Neural progenitor cell (in vitro differentiated cells): ENCODE results near the gene GLIPR1L2. TPM values are rescaled to one million over a fixed set of nuclear protein-coding genes. Genes with fewer than 3 reads are reported as not detected.
"Not testable (repeated sequence)": the region's sequence is repeated elsewhere in the genome, so short reads cannot be mapped to it uniquely, and the experiment has no call there.

Experiments
- DNase-seq: peaks from one replicate; pipeline ENCODE4 v3.0.0-alpha.2; 2016; ENCODE audit warnings: low spot score
- H2AFZ ChIP-seq: fragments of 200-600 bp; sonication (generic); replicated peaks from 2 replicates; pipeline ENCODE4 v1.6.1; 2016; ENCODE audit warnings: antibody characterized with exemption
- H3F3A ChIP-seq: fragments of 200-600 bp; sonication (generic); 2 replicates; pipeline ENCODE4 v1.6.1; 2016; ENCODE audit warnings: antibody characterized with exemption, low read depth
- H3K27ac ChIP-seq: fragments of 200-600 bp; sonication (generic); 2 replicates; pipeline ENCODE4 v1.5.1; 2016; ENCODE audit warnings: mild to moderate bottlenecking
- H3K27me3 ChIP-seq: fragments of 200-600 bp; sonication (generic); 2 replicates; pipeline ENCODE4 v1.6.1; 2016; ENCODE audit warnings: mild to moderate bottlenecking, moderate library complexity
- H3K36me3 ChIP-seq: fragments of 200-600 bp; sonication (generic); 2 replicates; pipeline ENCODE4 v1.5.1; 2016
- H3K4me1 ChIP-seq: fragments of 200-600 bp; sonication (generic); 2 replicates; pipeline ENCODE4 v1.6.1; 2016; ENCODE audit warnings: mixed run types
- H3K4me2 ChIP-seq: fragments of 200-600 bp; sonication (generic); 2 replicates; pipeline ENCODE4 v1.6.1; 2016
- H3K4me3 ChIP-seq: fragments of 200-600 bp; sonication (generic); 2 replicates; pipeline ENCODE4 v1.5.1; 2016
- H3K79me2 ChIP-seq: fragments of 200-600 bp; sonication (generic); 2 replicates; pipeline ENCODE4 v1.6.1; 2016; ENCODE audit warnings: low read depth
- H3K9ac ChIP-seq: fragments of 200-600 bp; sonication (generic); 2 replicates; pipeline ENCODE4 v1.6.1; 2016
- H3K9me3 ChIP-seq: fragments of 200-600 bp; sonication (generic); 2 replicates; pipeline ENCODE4 v1.5.1; 2016; ENCODE audit warnings: low read depth
- H4K20me1 ChIP-seq: fragments of 200-600 bp; sonication (generic); 2 replicates; pipeline ENCODE4 v1.6.1; 2016; ENCODE audit warnings: low read depth
- H3K27ac Mint-ChIP-seq: 3 replicates; pipeline ENCODE4 v1.8.0; 2021; ENCODE audit warnings: mixed read lengths
- H3K27me3 Mint-ChIP-seq: 2 replicates; pipeline ENCODE4 v1.8.0; 2022; ENCODE audit warnings: low read depth, mild to moderate bottlenecking, inconsistent platforms, moderate library complexity, mixed read lengths; ENCODE audit not compliant: insufficient read depth
- H3K36me3 Mint-ChIP-seq: 3 replicates; pipeline ENCODE4 v1.8.0; 2021; ENCODE audit warnings: mixed read lengths
- H3K4me1 Mint-ChIP-seq: 3 replicates; pipeline ENCODE4 v1.8.0; 2021; ENCODE audit warnings: mixed read lengths
- H3K4me3 Mint-ChIP-seq: 3 replicates; pipeline ENCODE4 v1.8.0; 2021; ENCODE audit warnings: mild to moderate bottlenecking, moderate library complexity, mixed read lengths
- H3K9me3 Mint-ChIP-seq: 3 replicates; pipeline ENCODE4 v1.8.0; 2020; ENCODE audit warnings: mixed read lengths
- EZH2 ChIP-seq: fragments of 200-600 bp; sonication (generic); IDR thresholded peaks from 2 replicates; pipeline ENCODE4 v1.6.1; 2017; ENCODE audit warnings: antibody characterized with exemption, mild to moderate bottlenecking, moderate library complexity
- EZH2phosphoT487 ChIP-seq: fragments of 200-600 bp; sonication (generic); IDR thresholded peaks from 2 replicates; pipeline ENCODE4 v1.6.1; 2017; ENCODE audit warnings: antibody characterized with exemption
- total RNA-seq: library from RNA; depleted of rRNA; stranded (reverse); fragments of >200 nt; gene quantifications from 2 replicates; pipeline ENCODE4 v1.2.3, GENCODE V29; 2015; ENCODE audit warnings: low replicate concordance
- TF ChIP-seq, protein P1 (sequence below): fragments of 200-600 bp; sonication (generic); IDR thresholded peaks from 2 replicates; pipeline ENCODE4 v1.5.1; 2017; ENCODE audit warnings: antibody characterized with exemption, mild to moderate bottlenecking

The GLIPR1L2 gene
- total RNA-seq, 1 donor from 2014 or later = not detected

DNA sequence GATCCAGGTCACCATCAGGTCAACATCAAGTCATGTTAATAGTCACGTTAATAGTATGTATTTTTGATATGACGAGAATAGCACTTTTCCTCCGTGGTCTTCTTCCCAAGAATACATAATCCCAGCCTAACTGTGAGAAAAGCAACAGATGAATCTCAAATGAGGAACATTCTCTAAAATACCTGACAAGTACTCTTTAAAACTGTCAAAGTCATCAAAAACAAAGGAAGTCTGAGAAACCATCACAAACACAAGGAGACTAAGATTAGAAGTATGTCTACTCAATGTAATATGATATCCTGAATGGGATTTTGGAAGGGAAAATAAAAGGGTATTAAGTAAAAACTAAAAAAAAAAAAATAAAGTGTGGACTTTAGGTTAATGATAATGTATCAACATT, 52.8 kb downstream of the GLIPR1L2 start:
- H2AFZ ChIP-seq = no peak overlapping the region
- H3K4me2 ChIP-seq = no peak overlapping the region
- H3K9me3 Mint-ChIP-seq = no peaks in the 10 kb centered on the region
- no peak overlapping the region for H3K27ac ChIP-seq
- no peaks in the 10 kb centered on the region for H3K36me3 ChIP-seq
- H3K36me3 Mint-ChIP-seq = no peaks in the 10 kb centered on the region
- no peaks in the 10 kb centered on the region for H3K4me1 ChIP-seq
- H3K4me3 ChIP-seq = no peak overlapping the region
- no peaks in the 10 kb centered on the region for H3K27me3 ChIP-seq
- H3K9me3 ChIP-seq = no peaks in the 10 kb centered on the region
- no peak overlapping the region for H3K9ac ChIP-seq
- H3K79me2 ChIP-seq = no peaks in the 10 kb centered on the region
- TF ChIP-seq EZH2 (no peak), EZH2phosphoT487 (no peak)
- TF ChIP-seq, protein P1, sequence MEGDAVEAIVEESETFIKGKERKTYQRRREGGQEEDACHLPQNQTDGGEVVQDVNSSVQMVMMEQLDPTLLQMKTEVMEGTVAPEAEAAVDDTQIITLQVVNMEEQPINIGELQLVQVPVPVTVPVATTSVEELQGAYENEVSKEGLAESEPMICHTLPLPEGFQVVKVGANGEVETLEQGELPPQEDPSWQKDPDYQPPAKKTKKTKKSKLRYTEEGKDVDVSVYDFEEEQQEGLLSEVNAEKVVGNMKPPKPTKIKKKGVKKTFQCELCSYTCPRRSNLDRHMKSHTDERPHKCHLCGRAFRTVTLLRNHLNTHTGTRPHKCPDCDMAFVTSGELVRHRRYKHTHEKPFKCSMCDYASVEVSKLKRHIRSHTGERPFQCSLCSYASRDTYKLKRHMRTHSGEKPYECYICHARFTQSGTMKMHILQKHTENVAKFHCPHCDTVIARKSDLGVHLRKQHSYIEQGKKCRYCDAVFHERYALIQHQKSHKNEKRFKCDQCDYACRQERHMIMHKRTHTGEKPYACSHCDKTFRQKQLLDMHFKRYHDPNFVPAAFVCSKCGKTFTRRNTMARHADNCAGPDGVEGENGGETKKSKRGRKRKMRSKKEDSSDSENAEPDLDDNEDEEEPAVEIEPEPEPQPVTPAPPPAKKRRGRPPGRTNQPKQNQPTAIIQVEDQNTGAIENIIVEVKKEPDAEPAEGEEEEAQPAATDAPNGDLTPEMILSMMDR = no peak
- no peak overlapping the region for H3K4me3 Mint-ChIP-seq
- H3K27ac Mint-ChIP-seq = no peak overlapping the region
- H3F3A ChIP-seq = no peaks in the 10 kb centered on the region
- H3K4me1 Mint-ChIP-seq = no peaks in the 10 kb centered on the region
- H3K27me3 Mint-ChIP-seq = no peaks in the 10 kb centered on the region
- no peak for DNase-seq
- no peaks in the 10 kb centered on the region for H4K20me1 ChIP-seq

DNA sequence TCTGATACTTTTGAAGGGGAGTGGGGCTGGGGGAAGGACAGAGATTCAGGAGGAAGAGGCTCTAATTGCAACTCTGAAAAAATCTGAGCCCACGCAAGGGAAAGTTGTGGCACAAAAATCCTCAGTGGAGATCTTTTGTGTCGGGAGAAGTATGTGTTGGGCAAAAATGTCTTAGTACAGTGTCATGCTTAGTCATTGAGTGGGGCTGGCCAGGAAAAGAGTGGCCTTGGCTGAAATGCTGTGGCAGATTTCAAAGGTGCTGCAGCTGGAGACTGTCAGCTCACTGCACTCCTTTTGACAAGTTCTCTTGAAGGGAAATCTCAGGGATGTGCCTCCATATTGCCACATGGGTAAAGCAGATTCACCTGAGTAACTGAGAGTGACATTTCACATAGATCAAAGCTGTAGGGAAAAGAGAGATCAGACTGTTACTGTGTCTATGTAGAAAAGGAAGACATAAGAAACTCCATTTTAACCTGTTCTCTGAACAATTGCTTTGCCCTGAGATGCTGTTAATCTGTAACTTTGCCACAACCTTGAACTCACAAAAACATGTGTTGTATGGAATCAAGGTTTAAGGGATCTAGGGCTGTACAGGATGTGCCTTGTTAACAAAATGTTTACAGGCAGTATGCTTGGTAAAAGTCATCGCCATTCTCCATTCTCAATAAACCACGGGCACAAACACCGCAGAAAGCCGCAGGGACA, 53.7 kb downstream of the GLIPR1L2 start:
- no peak for DNase-seq
- no peaks in the 10 kb centered on the region for H3K27me3 Mint-ChIP-seq
- H2AFZ ChIP-seq = no peak overlapping the region
- no peak overlapping the region for H3K4me3 ChIP-seq
- no peaks in the 10 kb centered on the region for H3K4me1 ChIP-seq
- no peak overlapping the region for H3K27ac Mint-ChIP-seq
- H3K79me2 ChIP-seq = no peaks in the 10 kb centered on the region
- no peak overlapping the region for H3K4me3 Mint-ChIP-seq
- no peak overlapping the region for H3K27ac ChIP-seq
- H4K20me1 ChIP-seq = no peaks in the 10 kb centered on the region
- H3K36me3 Mint-ChIP-seq = no peaks in the 10 kb centered on the region
- no peaks in the 10 kb centered on the region for H3K9me3 ChIP-seq
- TF ChIP-seq, protein P1 = no peak
- TF ChIP-seq EZH2phosphoT487 (no peak), EZH2 (no peak)
- H3K9me3 Mint-ChIP-seq = no peaks in the 10 kb centered on the region
- H3K36me3 ChIP-seq = no peaks in the 10 kb centered on the region
- H3K9ac ChIP-seq = no peak overlapping the region
- H3K4me2 ChIP-seq = no peak overlapping the region
- H3F3A ChIP-seq = no peaks in the 10 kb centered on the region
- no peaks in the 10 kb centered on the region for H3K27me3 ChIP-seq
- H3K4me1 Mint-ChIP-seq = no peaks in the 10 kb centered on the region

DNA sequence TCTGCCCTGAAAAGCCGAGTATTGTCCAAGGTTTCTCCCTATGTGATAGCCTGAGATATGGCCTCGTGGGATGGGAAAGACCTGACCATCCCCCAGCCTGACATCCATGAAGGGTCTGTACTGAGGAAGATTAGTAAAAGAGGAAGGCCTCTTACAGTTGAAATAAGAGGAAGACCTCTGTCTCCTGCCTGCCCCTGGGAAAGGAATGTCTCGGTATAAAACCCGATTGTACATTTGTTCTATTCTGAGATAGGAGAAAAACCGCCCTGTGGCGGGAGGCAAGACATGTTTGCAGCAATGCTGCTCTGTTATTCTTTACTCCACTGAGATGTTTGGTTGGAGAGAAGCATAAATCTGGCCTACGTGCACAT, 54.2 kb downstream of the GLIPR1L2 start:
- H3F3A ChIP-seq, H3K27me3 ChIP-seq, H4K20me1 ChIP-seq, H3K79me2 ChIP-seq, H3K36me3 ChIP-seq, H3K4me1 Mint-ChIP-seq, H3K9ac ChIP-seq, DNase-seq, H3K27me3 Mint-ChIP-seq, H3K27ac ChIP-seq, H3K4me3 Mint-ChIP-seq, H3K36me3 Mint-ChIP-seq, H3K4me2 ChIP-seq, H3K4me1 ChIP-seq, H3K9me3 Mint-ChIP-seq, H2AFZ ChIP-seq, H3K4me3 ChIP-seq, H3K27ac Mint-ChIP-seq, H3K9me3 ChIP-seq: not testable (repeated sequence)

DNA sequence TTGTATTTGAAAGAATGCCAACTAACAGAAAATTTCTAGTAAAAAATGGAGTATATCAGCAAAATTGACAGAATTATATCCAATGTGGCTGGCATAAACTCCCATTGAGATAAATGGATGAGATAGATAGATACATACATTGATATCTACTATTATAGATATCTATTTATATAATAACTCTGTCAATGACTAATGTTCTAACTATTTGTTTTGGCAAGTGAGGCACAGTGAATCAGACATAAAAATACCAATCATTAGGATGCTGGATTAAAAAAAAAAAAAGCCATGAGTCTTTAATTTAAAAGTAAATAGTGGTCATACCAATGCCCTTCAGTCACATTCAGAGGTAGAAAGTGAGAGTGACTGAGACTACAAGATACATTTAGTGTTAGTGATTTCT, 56.0 kb downstream of the GLIPR1L2 start:
- no peak overlapping the region for H3K27ac ChIP-seq
- DNase-seq = no peak
- H3K9me3 ChIP-seq = no peaks in the 10 kb centered on the region
- no peaks in the 10 kb centered on the region for H3K9me3 Mint-ChIP-seq
- no peak overlapping the region for H2AFZ ChIP-seq
- no peaks in the 10 kb centered on the region for H3K36me3 ChIP-seq
- no peaks in the 10 kb centered on the region for H3K27me3 Mint-ChIP-seq
- no peaks in the 10 kb centered on the region for H4K20me1 ChIP-seq
- H3K4me2 ChIP-seq = no peak overlapping the region
- no peaks in the 10 kb centered on the region for H3K79me2 ChIP-seq
- no peaks in the 10 kb centered on the region for H3K4me1 Mint-ChIP-seq
- no peak overlapping the region for H3K4me3 Mint-ChIP-seq
- H3K27me3 ChIP-seq = no peaks in the 10 kb centered on the region
- TF ChIP-seq, protein P1 = no peak
- no peak for TF ChIP-seq EZH2phosphoT487
- TF ChIP-seq EZH2 = no peak
- H3F3A ChIP-seq = no peaks in the 10 kb centered on the region
- H3K9ac ChIP-seq = no peak overlapping the region
- no peaks in the 10 kb centered on the region for H3K4me1 ChIP-seq
- H3K4me3 ChIP-seq = no peak overlapping the region
- H3K27ac Mint-ChIP-seq = no peak overlapping the region
- H3K36me3 Mint-ChIP-seq = no peaks in the 10 kb centered on the region
